ENCODE results near the gene GAGE12H.
"Not testable (repeated sequence)": the region's sequence is repeated elsewhere in the genome, so short reads cannot be mapped to it uniquely, and the experiment has no call there.

DNA sequence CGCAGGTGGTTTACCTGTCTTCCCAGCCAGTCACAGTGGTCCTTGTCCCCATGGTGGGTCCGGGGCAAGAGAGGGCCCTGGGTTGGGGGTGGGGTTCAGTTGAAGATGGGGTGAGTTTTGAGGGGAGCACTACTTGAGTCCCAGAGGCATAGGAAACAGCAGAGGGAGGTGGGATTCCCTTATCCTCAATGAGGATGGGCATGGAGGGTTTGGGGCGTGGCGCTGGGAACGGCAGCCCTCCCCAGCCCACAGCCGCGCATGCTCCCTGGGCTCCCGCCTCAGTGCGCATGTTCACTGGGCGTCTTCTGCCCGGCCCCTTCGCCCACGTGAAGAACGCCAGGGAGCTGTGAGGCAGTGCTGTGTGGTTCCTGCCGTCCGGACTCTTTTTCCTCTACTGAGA is 47.9 kb upstream of the GAGE12H start, which contains the start of gene GAGE12C:
- TF ChIP-seq CTCF, POLR2A (IDR thresholded peaks at IDR 0.05): not testable (repeated sequence)

Measured in prostate gland (tissue), 2 donors.